Measurements from ENCODE around the gene KIR2DL1. TPM values are rescaled to one million over a fixed set of nuclear protein-coding genes. Genes with fewer than 3 reads are reported as not detected.
"Not testable (repeated sequence)": the region's sequence is repeated elsewhere in the genome, so short reads cannot be mapped to it uniquely, and the experiment has no call there.

The KIR2DL1 gene
- 0.36 TPM for polyA plus RNA-seq

- peak within 1 kb of the TSS in 1 of 4 donors; percentile 26 for H3K4me3 Mint-ChIP-seq
- H3K9me3 Mint-ChIP-seq, H3K4me1 Mint-ChIP-seq, H3K36me3 Mint-ChIP-seq, H3K27ac Mint-ChIP-seq: not testable (repeated sequence)
- peaks cover 13% of the 10 kb centered on the region for H3K27me3 Mint-ChIP-seq
Measured at GRCh38 chr19:54769646-54770045, at the start of gene KIR2DL1. Gene KIR2DL1 (plus strand): TSS chr19:54769793. CDS start chr19:54769851, 58 bp downstream.

DNA sequence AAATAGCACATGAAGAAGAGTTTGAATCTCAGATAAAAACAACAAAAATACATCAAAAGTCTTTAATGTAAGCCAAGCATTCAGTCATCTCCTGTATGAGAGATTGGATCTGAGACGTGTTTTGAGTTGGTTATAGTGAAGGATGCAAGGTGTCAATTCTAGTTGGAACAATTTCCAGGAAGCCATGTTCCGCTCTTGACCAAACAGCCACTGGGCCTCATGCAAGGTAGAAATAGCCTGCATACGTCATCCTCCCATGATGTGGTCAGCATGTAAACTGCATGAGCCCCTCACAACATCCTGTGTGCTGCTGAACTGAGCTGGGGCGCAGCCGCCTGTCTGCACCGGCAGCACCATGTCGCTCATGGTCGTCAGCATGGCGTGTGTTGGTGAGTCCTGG is 45.5 kb upstream of the KIR2DL1 start, which contains the start of gene KIR3DL3:
KIR3DL3 (plus strand) TSS at position 301 of the 400 bp plus-strand sequence; CDS start at position 356, 55 bp downstream.
- Mint-ChIP-seq H3K27me3 (peaks cover 24% of the 10 kb centered on the region), H3K4me3 (no peak within 1 kb of the TSS), H3K36me3 (peaks cover 1% of the 10 kb centered on the region), H3K4me1 (no peaks in the 10 kb centered on the region), H3K9me3 (peaks cover 4 to 35% (median 26%) of the 10 kb centered on the region in 3 donors), H3K27ac (no peak within 1 kb of the TSS)

DNA sequence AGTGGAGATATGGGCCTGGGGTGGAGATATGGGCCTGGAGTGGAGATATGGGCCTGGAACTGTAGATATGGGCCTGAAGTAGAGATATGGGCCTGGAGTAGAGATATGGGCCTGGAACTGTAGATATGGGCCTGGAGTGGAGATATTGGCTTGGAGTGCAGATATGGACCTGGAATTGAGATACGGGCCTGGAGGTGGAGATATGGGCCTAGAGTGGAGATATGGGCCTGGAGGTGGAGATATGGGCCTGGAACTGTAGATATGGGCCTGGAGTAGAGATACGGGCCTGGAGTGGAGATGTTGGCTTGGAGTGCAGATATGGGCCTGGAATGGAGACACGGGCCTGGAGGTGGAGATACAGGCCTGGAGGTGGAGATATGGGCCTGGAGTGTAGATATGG is 44.9 kb upstream of the KIR2DL1 start:
- Mint-ChIP-seq H3K4me1 (no peaks in the 10 kb centered on the region), H3K36me3 (no peaks in the 10 kb centered on the region), H3K4me3 (no peak overlapping the region), H3K27ac (no peak overlapping the region), H3K9me3 (peaks cover 3 to 32% (median 22%) of the 10 kb centered on the region in 3 donors), H3K27me3 (peaks cover 24% of the 10 kb centered on the region)

GRCh38 chr19:54725321-54725720 is 44.3 kb upstream of the KIR2DL1 start:
- Mint-ChIP-seq H3K27me3 (peaks cover 22% of the 10 kb centered on the region), H3K9me3 (peaks cover 0 to 26% (median 15%) of the 10 kb centered on the region in 3 donors), H3K4me3 (no peak overlapping the region), H3K4me1 (no peaks in the 10 kb centered on the region), H3K36me3 (no peaks in the 10 kb centered on the region), H3K27ac (no peak overlapping the region)

DNA sequence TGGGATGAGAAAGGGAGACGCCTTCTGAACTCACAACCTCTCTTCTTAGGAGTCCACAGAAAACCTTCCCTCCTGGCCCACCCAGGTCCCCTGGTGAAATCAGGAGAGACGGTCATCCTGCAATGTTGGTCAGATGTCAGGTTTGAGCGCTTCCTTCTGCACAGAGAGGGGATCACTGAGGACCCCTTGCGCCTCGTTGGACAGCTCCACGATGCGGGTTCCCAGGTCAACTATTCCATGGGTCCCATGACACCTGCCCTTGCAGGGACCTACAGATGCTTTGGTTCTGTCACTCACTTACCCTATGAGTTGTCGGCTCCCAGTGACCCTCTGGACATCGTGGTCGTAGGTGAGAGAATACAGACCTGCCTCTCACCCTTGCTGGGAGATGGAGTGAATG is 42.0 kb upstream of the KIR2DL1 start:
- no peak overlapping the region for H3K27ac Mint-ChIP-seq
- H3K36me3 Mint-ChIP-seq, result no peaks in the 10 kb centered on the region
- H3K9me3 Mint-ChIP-seq, result peaks cover 0 to 14% (median 12%) of the 10 kb centered on the region in 3 donors
- no peak overlapping the region for H3K4me3 Mint-ChIP-seq
- peaks cover 0 to 2% (median 0%) of the 10 kb centered on the region in 3 donors for H3K4me1 Mint-ChIP-seq
- peaks cover 24% of the 10 kb centered on the region for H3K27me3 Mint-ChIP-seq

DNA sequence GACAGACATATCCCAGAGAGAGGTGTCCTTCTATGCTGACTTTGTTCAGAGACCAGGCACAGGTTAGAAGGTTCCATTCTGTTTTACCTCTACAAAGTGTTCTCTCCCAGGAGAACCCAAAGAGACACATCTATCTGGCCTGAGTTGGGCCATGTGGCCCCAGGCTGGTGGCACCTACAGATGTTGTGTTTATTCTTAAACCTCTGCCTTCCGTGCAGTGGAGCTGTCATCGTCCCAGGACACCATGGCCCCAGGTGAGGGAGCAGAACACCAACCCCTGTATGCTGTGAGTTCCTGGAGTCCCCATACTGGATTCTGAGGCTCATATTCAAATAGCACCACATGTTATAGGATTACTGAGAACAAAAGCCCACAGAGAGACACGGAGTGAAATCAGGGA is 41.4 kb upstream of the KIR2DL1 start:
- no peak overlapping the region for H3K27ac Mint-ChIP-seq
- H3K27me3 Mint-ChIP-seq, result peaks cover 25% of the 10 kb centered on the region
- peaks cover 0 to 2% (median 0%) of the 10 kb centered on the region in 3 donors for H3K4me1 Mint-ChIP-seq
- peak overlapping the region in 1 of 4 donors; percentile 18 for H3K4me3 Mint-ChIP-seq
- H3K36me3 Mint-ChIP-seq, result no peaks in the 10 kb centered on the region
- peaks cover 0 to 13% (median 6%) of the 10 kb centered on the region in 3 donors for H3K9me3 Mint-ChIP-seq

DNA sequence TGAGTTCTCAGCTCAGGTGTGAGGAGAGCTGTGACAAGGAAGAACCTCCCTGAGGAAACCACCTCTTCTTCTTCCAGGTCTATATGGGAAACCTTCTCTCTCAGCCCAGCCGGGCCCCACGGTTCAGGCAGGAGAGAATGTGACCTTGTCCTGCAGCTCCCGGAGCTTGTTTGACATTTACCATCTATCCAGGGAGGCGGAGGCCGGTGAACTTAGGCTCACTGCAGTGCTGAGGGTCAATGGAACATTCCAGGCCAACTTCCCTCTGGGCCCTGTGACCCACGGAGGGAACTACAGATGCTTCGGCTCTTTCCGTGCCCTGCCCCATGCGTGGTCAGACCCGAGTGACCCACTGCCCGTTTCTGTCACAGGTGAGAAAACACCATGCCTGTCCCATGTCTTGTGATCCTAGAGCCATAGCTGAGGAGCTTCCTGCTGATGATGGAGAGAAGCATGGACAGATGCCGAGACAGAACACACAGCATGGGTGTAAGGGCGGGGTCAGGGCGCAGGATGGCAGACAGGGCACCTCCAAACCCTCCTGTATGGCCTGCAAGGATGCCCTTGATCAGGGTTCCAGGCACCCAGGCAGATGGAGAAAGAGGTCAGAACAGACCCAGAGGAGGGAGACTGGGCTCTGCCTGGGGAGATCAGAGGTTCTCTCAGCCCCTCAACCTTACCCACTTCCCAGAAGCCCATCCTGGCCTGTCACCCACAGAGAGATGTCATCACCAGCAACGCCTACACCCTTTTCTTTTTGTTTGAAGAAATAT is 40.0 kb upstream of the KIR2DL1 start:
- H3K27me3 Mint-ChIP-seq, result peaks cover 24% of the 10 kb centered on the region
- peaks cover 0 to 2% (median 0%) of the 10 kb centered on the region in 3 donors for H3K4me1 Mint-ChIP-seq
- H3K27ac Mint-ChIP-seq, result no peak overlapping the region

DNA sequence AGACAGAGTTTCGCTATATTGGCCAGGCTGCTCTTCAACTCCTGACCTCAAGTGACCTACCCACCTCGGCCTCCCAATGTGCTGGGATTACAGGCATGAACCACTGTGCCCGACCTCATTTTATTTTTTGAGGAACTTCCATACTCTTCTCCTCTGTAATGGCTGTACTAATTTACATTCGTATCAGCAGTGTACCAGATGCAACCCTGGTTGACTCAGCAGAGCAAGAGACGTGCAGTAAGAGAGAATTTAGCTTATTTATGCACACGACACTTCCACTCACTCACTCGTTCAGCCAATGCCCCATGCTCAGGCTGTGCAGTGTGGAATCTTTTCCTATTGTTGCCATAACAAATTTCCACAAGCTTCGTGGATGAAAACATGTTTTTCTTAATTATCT is 38.4 kb upstream of the KIR2DL1 start:
- H3K9me3 Mint-ChIP-seq, result peaks cover 0 to 23% (median 15%) of the 10 kb centered on the region in 3 donors
- H3K4me3 Mint-ChIP-seq, result no peak overlapping the region
- H3K27me3 Mint-ChIP-seq, result peaks cover 23% of the 10 kb centered on the region
- H3K4me1 Mint-ChIP-seq, result peaks cover 0 to 2% (median 0%) of the 10 kb centered on the region in 3 donors
- H3K36me3 Mint-ChIP-seq, result peaks cover 2% of the 10 kb centered on the region
- H3K27ac Mint-ChIP-seq, result no peak overlapping the region

More for the DNA sequence above, 40.0 kb upstream of the KIR2DL1 start:
- Mint-ChIP-seq H3K4me3 (no peak overlapping the region), H3K9me3 (peaks cover 0 to 20% (median 14%) of the 10 kb centered on the region in 3 donors), H3K36me3 (no peaks in the 10 kb centered on the region)

- peaks cover 0 to 12% (median 11%) of the 10 kb centered on the region in 3 donors for H3K9me3 Mint-ChIP-seq
- H3K4me3 Mint-ChIP-seq, result peak within 1 kb of the TSS in 1 of 4 donors; percentile 9
- not testable (repeated sequence) for H3K27ac Mint-ChIP-seq, H3K4me1 Mint-ChIP-seq, H3K27me3 Mint-ChIP-seq, H3K36me3 Mint-ChIP-seq
Measured at GRCh38 chr19:54738306-54738705, 31.3 kb upstream of the KIR2DL1 start, which contains the start of gene KIR2DL3. Gene KIR2DL3 (plus strand): TSS chr19:54738513. CDS start chr19:54738546, 33 bp downstream.

DNA sequence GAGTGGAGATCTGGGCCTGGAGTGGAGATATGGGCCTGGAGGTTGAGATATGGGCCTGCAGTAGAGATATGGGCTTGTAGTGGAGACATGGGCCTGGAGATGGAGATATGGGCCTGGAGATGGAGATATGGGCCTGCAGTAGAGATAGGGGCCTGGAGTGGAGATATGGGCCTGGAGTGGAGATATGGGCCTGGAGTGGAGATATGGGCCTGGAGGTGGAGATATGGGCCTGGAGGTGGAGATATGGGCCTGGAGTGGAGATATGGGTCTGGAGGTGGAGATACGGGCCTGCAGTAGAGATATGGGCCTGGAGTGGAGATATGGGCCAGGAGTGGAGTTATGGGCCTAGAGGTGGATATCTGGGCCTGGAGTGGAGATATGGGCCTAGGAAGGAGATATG is 30.9 kb upstream of the KIR2DL1 start:
- no peaks in the 10 kb centered on the region for H3K4me1 Mint-ChIP-seq
- peaks cover 9% of the 10 kb centered on the region for H3K27me3 Mint-ChIP-seq
- H3K27ac Mint-ChIP-seq, result no peak overlapping the region
- H3K4me3 Mint-ChIP-seq, result peak overlapping the region in 1 of 4 donors; percentile 9
- H3K36me3 Mint-ChIP-seq, result peaks cover 5% of the 10 kb centered on the region
- peaks cover 0 to 11% (median 10%) of the 10 kb centered on the region in 3 donors for H3K9me3 Mint-ChIP-seq

DNA sequence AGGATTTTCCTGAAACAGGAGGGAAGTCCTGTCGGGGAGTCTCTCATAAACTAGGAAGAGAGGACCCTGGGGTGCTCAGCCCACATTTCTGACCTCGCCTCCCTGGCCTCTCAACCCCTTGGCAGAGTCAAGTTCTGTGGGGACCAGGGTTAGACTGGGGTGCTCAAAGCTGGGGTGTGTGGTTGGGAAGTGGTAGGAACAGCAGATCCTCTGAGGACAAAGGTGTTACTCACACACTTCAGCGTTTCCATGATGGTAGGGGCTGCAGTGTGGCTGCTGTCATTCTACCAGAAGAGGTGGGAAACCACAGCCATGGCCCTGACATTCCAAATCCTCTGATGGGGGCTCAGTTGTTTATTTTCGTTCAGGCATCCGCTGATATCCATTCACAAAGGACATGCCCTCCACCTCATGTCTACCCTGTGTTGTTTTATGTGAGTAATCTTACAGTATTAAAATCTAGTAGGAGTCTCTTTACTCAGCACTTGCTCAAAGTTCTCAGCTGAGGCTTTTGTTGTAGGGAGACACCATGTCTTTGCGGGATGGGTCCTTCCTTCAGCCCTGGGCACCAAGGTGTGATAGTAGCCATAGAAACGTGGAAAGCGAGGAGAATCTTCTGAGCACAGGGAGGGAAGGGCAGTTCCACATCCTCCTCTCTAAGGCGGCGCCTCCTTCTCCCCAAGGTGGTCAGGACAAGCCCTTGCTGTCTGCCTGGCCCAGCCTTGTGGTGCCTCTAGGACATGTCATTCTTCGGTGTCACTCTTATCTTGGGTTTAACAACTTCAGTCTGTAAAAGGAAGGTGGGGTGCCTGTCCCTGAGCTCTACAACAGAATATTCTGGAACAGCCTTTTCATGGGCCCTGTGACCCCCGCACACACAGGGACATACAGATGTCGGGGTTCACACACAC is 29.8 kb upstream of the KIR2DL1 start:
- Mint-ChIP-seq H3K27me3 (peaks cover 9% of the 10 kb centered on the region), H3K27ac (no peak overlapping the region)

GRCh38 chr19:54741950-54742349 is 27.6 kb upstream of the KIR2DL1 start:
- H3K27me3 Mint-ChIP-seq, H3K36me3 Mint-ChIP-seq, H3K4me3 Mint-ChIP-seq: not testable (repeated sequence)

More for the DNA sequence above, 29.8 kb upstream of the KIR2DL1 start:
- peaks cover 0 to 7% (median 0%) of the 10 kb centered on the region in 3 donors for H3K9me3 Mint-ChIP-seq
- H3K4me1 Mint-ChIP-seq, result no peaks in the 10 kb centered on the region
- no peak overlapping the region for H3K4me3 Mint-ChIP-seq
- peaks cover 5% of the 10 kb centered on the region for H3K36me3 Mint-ChIP-seq

DNA sequence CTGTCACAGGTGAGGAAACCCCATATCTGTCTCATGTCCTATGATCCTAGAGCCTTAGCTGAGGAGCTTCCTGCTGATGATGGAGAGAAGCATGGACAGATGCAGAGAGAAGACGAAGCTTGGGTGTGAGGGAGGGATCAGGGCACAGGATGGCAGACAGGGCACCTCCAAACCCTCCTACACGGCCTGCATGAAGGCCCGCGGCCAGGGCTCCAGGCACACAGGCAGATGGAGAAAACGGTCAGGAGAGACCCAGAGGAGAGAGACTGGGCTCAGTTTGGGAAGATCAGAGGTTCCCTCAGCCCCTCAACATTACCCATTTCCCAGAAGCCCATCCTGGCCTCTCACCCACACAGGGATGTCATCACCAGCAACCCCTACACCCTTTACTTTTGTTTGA is 25.5 kb upstream of the KIR2DL1 start:
- not testable (repeated sequence) for H3K4me1 Mint-ChIP-seq, H3K27ac Mint-ChIP-seq, H3K36me3 Mint-ChIP-seq, H3K4me3 Mint-ChIP-seq, H3K27me3 Mint-ChIP-seq, H3K9me3 Mint-ChIP-seq

More at GRCh38 chr19:54741950-54742349, 27.6 kb upstream of the KIR2DL1 start:
- not testable (repeated sequence) for H3K4me1 Mint-ChIP-seq, H3K9me3 Mint-ChIP-seq, H3K27ac Mint-ChIP-seq

DNA sequence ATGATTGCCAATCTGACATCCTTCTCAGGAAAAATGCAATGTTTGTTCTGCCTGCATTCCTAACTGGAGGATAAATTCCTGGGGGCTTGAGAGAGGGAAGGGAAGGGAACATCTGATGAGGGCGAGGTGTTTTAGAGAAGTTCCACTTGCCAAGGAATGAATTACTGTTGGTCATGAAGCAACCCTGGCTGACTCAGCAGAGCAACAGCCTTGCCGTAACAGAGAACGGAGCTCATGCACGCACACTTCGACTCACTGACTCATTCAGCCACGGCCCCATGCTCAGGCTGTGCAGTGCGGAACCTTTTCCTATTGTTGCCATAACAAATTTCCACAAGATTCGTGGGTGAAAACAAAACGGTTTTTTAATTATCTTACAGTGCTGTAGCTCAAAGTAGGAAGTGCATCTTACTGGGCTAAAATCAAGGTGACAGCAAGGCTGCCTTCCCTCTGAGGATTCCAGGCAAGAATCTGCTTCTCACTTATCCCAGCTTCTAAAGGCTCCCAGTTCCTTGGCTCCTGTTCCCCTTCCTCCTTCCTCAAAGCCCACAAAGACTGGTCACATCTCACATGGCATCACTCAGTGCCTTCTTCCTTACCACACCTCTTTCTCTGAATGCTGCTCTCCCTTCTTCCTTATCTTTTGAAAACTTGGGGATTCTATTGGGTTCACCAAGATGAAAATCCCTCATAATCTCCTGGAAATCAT is 21.8 kb upstream of the KIR2DL1 start:
- H3K27ac Mint-ChIP-seq, H3K4me3 Mint-ChIP-seq, H3K36me3 Mint-ChIP-seq, H3K4me1 Mint-ChIP-seq, H3K9me3 Mint-ChIP-seq: not testable (repeated sequence)
- peaks cover 16% of the 10 kb centered on the region for H3K27me3 Mint-ChIP-seq

Data from IgD-negative memory B cell (primary cell).